A673 (cell line): ENCODE measurements around the gene LIPI. TPM values are rescaled to one million over a fixed set of nuclear protein-coding genes. Genes with fewer than 3 reads are reported as not detected.
A peak's percentile ranks its signal among the peaks of the same experiment; 100 is the strongest.

Experiments used
- BruUV-seq: library from RNA; stranded (reverse); fragments of 400-500 nt; replicated peaks from 2 replicates; lab custom pipeline; 2021; lab: Mats Ljungman, UMichigan
- CTCF ChIA-PET: fragments of 300-600 bp; sonication (Branson Sonifier 250); formaldehyde crosslinking; loops from one replicate; lab custom pipeline; 2022; ENCODE audit warnings: antibody characterized with exemption; lab: Charles Lee
- POLR2A ChIA-PET: fragments of 300-600 bp; sonication (Branson Sonifier 250); formaldehyde crosslinking; loops from one replicate; lab custom pipeline; 2022; ENCODE audit warnings: antibody characterized with exemption; ENCODE audit not compliant: low non-redundant PET; lab: Charles Lee
- DNase-seq: peaks from one replicate; pipeline ENCODE4 v3.0.0-alpha.2; 2015; ENCODE audit warnings: low spot score
- H3K27ac ChIP-seq: fragments of 200-600 bp; sonication (generic); 2 replicates; pipeline ENCODE4 v1.5.1; 2016; ENCODE audit warnings: mixed run types, low read depth, mild to moderate bottlenecking, mixed read lengths, antibody characterized with exemption, low read length; ENCODE audit not compliant: poor library complexity, severe bottlenecking
- H3K27me3 ChIP-seq: fragments of 200-600 bp; sonication (generic); replicated peaks from 2 replicates; pipeline ENCODE4 v1.6.1; 2017; ENCODE audit warnings: mixed run types, low read depth, mild to moderate bottlenecking, mixed read lengths, antibody characterized with exemption, low read length; ENCODE audit not compliant: insufficient read depth, poor library complexity
- H3K36me3 ChIP-seq: fragments of 200-600 bp; sonication (generic); 2 replicates; pipeline ENCODE4 v1.6.1; 2016; ENCODE audit warnings: mixed run types, mild to moderate bottlenecking, mixed read lengths, antibody characterized with exemption, low read length; ENCODE audit not compliant: insufficient read depth, poor library complexity, severe bottlenecking
- H3K4me1 ChIP-seq: fragments of 200-600 bp; sonication (generic); 2 replicates; pipeline ENCODE4 v1.6.1; 2017; ENCODE audit warnings: mixed run types, mild to moderate bottlenecking, mixed read lengths, antibody characterized with exemption, low read length; ENCODE audit not compliant: insufficient read depth, poor library complexity, severe bottlenecking
- H3K4me3 ChIP-seq: fragments of 200-600 bp; sonication (generic); 2 replicates; pipeline ENCODE4 v1.5.1; 2016; ENCODE audit warnings: low read depth, mixed run types, mild to moderate bottlenecking, mixed read lengths, low read length; ENCODE audit not compliant: poor library complexity, severe bottlenecking
- H3K9me3 ChIP-seq: fragments of 200-600 bp; sonication (generic); 2 replicates; pipeline ENCODE4 v1.6.1; 2016; ENCODE audit warnings: mixed run types, low read depth, mild to moderate bottlenecking, mixed read lengths, antibody characterized with exemption, low read length; ENCODE audit not compliant: poor library complexity, severe bottlenecking
- EZH2 ChIP-seq: fragments of 200-600 bp; sonication (generic); IDR thresholded peaks from 2 replicates; pipeline ENCODE4 v1.6.1; 2017; ENCODE audit warnings: borderline replicate concordance, low read depth, mild to moderate bottlenecking, mixed read lengths, antibody characterized with exemption, low read length; ENCODE audit not compliant: poor library complexity, severe bottlenecking
- intact Hi-C: fragments of 100-400 bp; cut with micrococcal nuclease; formaldehyde crosslinking; loops from one replicate; pipeline ENCODE4 v1.10.0; 2022; ENCODE audit not compliant: unreplicated experiment
- total RNA-seq: library from RNA; stranded (reverse); gene quantifications from 2 replicates; pipeline ENCODE4 v1.2.3, GENCODE V29; 2021
- TF ChIP-seq, protein P1 (sequence below): fragments of 300-800, 200-600 bp; sonication (generic); conservative IDR thresholded peaks from 2 replicates; pipeline ENCODE4 v1.5.1; 2017; ENCODE audit warnings: low read depth, mild to moderate bottlenecking, antibody characterized with exemption, low read length, moderate library complexity, mixed read lengths

LIPI gene
- total RNA-seq, 1 experiment from 2014 or later, result 138 TPM

DNA sequence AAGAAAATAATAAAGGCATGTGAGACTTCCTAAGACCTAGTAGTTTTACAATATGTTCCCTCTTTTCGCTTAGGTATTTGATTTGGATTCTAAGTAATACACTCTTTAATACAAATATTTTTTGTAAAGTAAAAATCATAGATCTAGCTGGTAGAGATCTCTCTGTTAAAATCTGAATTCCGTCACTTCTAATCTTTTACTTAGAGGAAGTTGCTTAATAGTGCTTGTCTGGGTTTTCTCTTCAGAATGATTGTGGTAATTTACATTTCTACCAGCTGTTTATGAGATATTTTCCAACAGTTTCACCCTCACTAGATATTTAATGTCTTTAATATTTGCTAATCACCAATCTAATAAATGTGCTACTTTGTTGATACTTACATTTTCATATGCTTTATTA lies 28.5 kb upstream of the LIPI start:
- intact Hi-C loops, result no loop called here
- H3K27me3 ChIP-seq, result no peaks in the 10 kb centered on the region
- no peak for TF ChIP-seq EZH2
- TF ChIP-seq, protein P1, sequence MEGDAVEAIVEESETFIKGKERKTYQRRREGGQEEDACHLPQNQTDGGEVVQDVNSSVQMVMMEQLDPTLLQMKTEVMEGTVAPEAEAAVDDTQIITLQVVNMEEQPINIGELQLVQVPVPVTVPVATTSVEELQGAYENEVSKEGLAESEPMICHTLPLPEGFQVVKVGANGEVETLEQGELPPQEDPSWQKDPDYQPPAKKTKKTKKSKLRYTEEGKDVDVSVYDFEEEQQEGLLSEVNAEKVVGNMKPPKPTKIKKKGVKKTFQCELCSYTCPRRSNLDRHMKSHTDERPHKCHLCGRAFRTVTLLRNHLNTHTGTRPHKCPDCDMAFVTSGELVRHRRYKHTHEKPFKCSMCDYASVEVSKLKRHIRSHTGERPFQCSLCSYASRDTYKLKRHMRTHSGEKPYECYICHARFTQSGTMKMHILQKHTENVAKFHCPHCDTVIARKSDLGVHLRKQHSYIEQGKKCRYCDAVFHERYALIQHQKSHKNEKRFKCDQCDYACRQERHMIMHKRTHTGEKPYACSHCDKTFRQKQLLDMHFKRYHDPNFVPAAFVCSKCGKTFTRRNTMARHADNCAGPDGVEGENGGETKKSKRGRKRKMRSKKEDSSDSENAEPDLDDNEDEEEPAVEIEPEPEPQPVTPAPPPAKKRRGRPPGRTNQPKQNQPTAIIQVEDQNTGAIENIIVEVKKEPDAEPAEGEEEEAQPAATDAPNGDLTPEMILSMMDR, result no peak
- ChIA-PET CTCF (no interaction called here), POLR2A (no interaction called here)
- peaks cover 38% of the 10 kb centered on the region for H3K4me1 ChIP-seq
- no TSS peak for BruUV-seq
- no peaks in the 10 kb centered on the region for H3K36me3 ChIP-seq
- H3K9me3 ChIP-seq, result no peaks in the 10 kb centered on the region
- H3K4me3 ChIP-seq, result no peak overlapping the region
- peak overlapping the region; percentile 46 for H3K27ac ChIP-seq
- peak; percentile 46 for DNase-seq

DNA sequence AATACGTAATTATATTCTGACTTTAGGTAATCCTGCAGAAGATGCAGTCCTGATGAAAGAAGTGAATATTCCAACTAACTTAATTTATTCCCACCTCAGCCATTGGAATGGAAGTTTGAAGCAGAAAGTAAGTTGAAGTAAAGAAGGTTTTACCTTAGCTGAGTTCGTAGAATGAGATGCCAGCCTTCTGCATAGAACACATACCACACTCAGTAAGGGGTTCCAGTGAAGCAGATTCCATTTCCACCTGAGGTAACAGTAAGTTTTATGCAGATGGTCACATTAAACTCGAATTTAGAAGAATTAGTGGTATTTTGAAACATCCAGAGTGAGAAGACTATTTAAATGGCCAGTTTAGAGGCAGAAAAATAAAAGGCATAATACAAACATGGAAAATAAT lies 25.4 kb upstream of the LIPI start:
- no TSS peak for BruUV-seq
- no peaks in the 10 kb centered on the region for H3K27me3 ChIP-seq
- DNase-seq, result no peak
- no peak overlapping the region for H3K27ac ChIP-seq
- H3K4me3 ChIP-seq, result no peak overlapping the region
- no peaks in the 10 kb centered on the region for H3K36me3 ChIP-seq
- TF ChIP-seq, protein P1, result no peak
- no peak for TF ChIP-seq EZH2
- intact Hi-C loops, result no loop called here
- H3K4me1 ChIP-seq, result peaks cover 21% of the 10 kb centered on the region
- POLR2A ChIA-PET, result no interaction called here
- no peaks in the 10 kb centered on the region for H3K9me3 ChIP-seq
- CTCF ChIA-PET, result no interaction called here

DNA sequence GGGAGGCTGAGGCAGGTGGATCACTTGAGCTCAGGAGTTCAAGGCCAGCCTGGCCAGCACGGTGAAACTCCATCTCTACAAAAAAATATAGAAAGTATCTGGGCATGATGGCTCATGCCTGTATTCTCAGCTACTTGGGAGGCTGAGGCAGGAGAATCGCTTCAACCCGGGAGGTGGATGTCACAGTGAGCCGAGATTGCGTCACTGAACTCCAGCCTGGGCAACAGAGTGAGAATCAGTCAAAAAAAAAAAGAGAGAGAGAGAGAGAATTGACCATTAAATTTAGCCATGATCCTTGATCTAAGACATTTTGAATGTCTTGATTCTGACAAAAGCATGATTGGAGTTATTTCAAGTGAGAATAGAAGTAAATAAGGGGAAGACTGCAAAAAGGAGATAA lies 24.3 kb upstream of the LIPI start:
- ChIA-PET POLR2A (no interaction called here), CTCF (no interaction called here)
- no peak for DNase-seq
- Histone ChIP-seq H3K36me3 (no peaks in the 10 kb centered on the region), H3K27ac (no peak overlapping the region), H3K4me3 (no peak overlapping the region), H3K27me3 (no peaks in the 10 kb centered on the region), H3K4me1 (peaks cover 21% of the 10 kb centered on the region), H3K9me3 (peaks cover 9% of the 10 kb centered on the region)
- TF ChIP-seq, protein P1, result no peak
- TF ChIP-seq EZH2, result no peak
- intact Hi-C loops, result no loop called here
- BruUV-seq, result no TSS peak
